Lung microvascular endothelial cell (primary cell): ENCODE results near the gene HNF4A. TPM values are rescaled to one million over a fixed set of nuclear protein-coding genes. Genes with fewer than 3 reads are reported as not detected.
"Not testable (repeated sequence)": the region's sequence is repeated elsewhere in the genome, so short reads cannot be mapped to it uniquely, and the experiment has no call there.

Experiments
- DNase-seq, 2 donors: peaks; one replicate each; pipeline versions ENCODE4 v3.0.0 to v3.0.0-alpha.2; 2010; ENCODE audit warnings: low read depth in 2 of 2
- total RNA-seq: library from RNA; depleted of rRNA; stranded (reverse); fragments of >200 nt; gene quantifications from 2 replicates; pipeline ENCODE4 v1.2.1, GENCODE V29; 2014

Gene HNF4A
- total RNA-seq, 1 donor from 2014 or later, result not detected

DNA sequence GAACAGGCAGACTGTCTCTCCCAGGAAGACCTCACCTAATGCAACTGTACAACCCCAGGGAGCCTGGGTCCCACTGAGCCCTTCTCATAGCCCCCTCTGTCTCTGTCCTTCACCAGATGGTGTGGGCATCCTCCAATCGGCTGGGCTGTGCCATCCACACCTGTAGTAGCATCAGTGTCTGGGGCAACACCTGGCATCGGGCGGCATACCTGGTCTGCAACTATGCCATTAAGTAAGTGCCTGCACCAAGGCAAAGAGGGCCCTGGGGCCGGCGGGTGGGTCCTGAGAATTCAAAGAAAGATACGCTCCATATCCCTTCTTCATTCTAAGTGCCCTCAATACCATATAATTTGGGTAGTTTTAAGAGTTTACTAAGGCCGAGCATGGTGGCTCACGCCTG lies 10.4 kb upstream of the HNF4A start:
- no peak for DNase-seq

- DNase-seq, result not testable (repeated sequence)
Observed at GRCh38 chr20:44345941-44346340, 9.6 kb upstream of the HNF4A start.

DNA sequence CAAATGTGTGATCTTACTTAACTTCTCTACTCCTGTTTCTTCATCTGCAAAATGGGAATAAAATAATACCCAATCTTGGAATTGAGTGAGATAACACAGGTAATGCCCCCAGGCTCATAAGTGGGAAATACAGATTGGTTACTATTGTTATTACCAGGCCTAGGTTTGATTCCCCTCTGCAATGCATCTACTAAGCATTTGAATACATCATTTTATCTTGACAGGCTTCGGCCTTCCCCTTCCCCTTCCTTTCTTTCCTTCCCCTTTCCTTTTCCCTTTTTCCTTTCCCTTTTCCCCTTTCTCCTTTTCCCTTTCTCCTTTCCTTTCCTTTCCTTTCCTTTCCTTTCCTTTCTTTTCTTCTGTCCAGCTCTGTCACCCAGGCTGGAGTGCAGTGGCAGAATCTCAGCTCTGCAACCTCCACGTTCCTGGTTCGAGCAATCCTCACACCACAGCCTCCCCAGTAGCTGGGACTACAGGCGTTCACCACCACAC lies 7.3 kb upstream of the HNF4A start:
- DNase-seq, result no peak

GRCh38 chr20:44349349-44349748 lies 6.2 kb upstream of the HNF4A start:
- no peak for DNase-seq

DNA sequence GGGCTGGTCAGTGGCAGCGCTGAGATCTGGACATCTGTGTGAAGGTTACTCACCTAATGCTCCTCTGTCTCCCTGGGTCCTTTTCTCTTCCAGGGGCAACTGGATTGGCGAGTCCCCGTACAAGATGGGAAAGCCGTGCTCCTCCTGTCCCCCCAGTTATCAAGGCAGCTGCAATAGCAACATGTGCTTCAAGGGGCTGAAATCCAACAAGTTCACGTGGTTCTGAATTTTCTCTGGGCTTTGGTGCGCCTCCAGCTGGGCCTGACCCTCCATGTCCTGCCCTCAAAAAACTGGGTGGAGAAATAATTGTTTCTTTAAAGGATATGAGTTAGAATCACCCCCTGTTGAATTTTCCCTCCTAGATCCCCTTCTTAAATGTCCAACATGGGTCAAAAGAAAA lies 4.9 kb upstream of the HNF4A start:
- no peak for DNase-seq

- no peak for DNase-seq
Observed at GRCh38 chr20:44354979-44355497, 461 bp upstream of the HNF4A start.

- no peak for DNase-seq
Observed at GRCh38 chr20:44356353-44356723, 839 bp downstream of the HNF4A start.

- no peak for DNase-seq
Observed at GRCh38 chr20:44357020-44357419, 1.5 kb downstream of the HNF4A start.

DNA sequence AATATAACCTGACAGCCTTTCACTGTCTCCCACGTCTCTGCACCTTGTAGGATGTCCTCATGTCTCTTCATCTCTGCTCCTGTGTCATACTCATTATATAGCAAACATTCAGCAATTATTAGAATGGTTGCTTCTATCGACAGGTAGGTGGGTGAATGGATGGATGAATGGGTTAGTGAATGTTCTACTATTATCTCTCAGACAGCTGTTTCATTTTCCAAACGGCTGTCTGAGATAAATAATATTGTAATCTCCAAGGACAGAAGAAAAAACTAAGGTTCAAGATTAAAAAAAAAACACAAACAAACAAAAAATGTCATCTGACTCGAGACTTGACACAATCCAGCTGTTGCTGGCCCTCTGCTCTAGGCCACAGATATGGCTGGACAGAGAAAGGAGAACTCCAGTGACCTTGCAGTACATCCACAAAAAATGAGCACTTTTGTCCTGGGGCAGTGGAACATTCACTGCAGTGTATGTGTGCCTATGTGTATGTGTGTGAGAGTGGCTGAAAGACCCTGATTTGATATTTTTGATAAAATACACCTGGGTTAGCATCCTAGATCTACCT lies 2.1 kb downstream of the HNF4A start:
- no peak for DNase-seq

- DNase-seq, result no peak
Observed at GRCh38 chr20:44358776-44359175, 3.3 kb downstream of the HNF4A start.

- DNase-seq, result no peak
Observed at GRCh38 chr20:44360221-44360620, 4.7 kb downstream of the HNF4A start.

GRCh38 chr20:44361021-44361420 lies 5.5 kb downstream of the HNF4A start:
- DNase-seq, result no peak

- DNase-seq, result no peak
Observed at GRCh38 chr20:44362466-44362940, 7.0 kb downstream of the HNF4A start.

GRCh38 chr20:44364068-44364467 lies 8.6 kb downstream of the HNF4A start:
- DNase-seq, result no peak

GRCh38 chr20:44364780-44365179 lies 9.3 kb downstream of the HNF4A start:
- no peak for DNase-seq

DNA sequence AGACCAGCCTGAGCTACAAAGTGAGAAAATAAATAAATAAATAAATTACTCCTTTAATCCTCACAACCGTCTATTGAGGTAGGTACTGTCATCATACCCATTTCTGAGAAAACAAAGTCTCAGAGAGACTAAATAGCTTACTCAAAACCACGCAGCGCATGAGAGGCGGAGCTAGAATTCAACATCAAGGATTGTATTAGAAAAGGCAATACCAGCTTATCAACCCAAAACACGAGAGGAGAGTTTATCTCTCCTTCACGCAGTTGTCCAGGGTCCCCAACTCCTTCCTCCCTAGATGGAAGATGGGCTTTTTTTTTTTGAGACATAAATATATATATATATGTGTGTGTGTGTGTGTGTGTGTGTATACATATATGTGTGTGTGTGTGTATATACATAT lies 12.2 kb downstream of the HNF4A start:
- DNase-seq, result no peak

DNA sequence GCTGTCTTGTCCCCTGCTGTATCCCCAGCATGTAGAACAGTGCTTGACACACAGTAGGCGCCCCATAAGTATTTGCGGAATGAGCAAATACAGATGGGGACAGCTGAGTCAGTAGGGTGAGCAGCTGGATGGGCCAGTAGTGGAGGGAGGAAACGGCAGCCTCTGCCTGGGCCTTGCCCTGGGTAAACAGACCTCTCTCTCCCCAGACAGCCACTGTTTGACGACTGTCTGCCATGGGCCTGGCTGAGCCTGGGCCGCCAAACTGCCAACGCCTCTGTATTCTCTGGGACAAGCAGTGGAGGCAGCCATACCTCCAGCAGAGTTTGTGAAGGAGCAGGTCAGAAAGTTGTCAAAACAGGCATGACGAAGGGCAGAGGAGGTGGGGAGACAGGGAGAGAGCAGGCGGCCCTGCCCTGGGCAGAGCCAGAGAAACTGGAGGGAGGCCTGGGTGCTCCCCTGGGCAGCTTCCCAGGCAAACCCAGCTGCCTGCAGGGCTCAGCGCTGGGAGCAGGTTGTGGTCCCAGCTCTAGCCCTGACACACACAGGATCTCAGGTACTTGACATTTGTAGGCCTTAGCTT lies 15.2 kb downstream of the HNF4A start:
- DNase-seq, result no peak

DNA sequence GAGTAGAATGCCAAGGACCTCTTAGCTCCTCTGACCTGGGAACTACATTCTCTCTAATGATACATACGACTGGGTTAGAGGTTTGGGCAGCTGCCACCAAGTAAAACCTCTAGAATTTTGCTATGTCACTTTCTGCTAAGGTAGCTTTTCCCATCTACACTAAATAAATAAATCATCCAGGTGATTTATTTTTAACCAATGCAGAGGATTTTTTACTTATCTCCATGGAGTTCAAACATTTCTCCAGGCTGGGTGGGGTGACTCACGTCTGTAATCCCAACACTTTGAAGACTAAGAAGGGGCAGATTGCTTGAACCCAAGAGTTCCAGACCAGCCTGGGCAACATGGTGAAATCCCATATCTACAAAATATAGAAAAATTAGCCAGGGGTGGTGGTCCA lies 27.1 kb downstream of the HNF4A start:
- DNase-seq, result no peak

- DNase-seq, result peak; percentile 60 to 74
Observed at GRCh38 chr20:44384423-44385027, 29.0 kb downstream of the HNF4A start.

GRCh38 chr20:44388466-44389023 lies 33.0 kb downstream of the HNF4A start:
- peak; percentile 64 to 68 for DNase-seq

GRCh38 chr20:44389871-44390270 lies 34.4 kb downstream of the HNF4A start:
- no peak for DNase-seq

DNA sequence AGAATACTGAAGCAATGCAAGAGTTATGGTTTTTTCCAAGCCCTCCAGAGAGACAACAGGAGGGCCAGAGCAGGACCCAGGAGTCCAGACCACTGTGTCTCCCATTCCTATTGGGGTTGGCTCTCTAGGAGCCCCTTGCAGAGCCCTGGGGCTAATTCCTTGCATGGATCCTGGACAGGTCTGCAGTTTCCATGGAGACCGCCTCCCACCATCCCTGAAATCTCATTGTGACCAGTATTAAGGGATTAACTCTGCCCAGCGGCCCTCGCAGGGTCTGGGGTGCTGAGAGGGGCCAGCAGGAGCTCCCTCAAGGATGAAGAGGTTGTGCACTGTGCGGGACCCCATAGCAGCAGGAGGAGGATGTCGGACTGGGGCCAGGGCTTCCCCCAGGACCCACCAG lies 34.8 kb downstream of the HNF4A start:
- no peak for DNase-seq
